Activated CD4-positive, CD25-positive, alpha-beta regulatory T cell treated with anti-CD3 and anti-CD28 coated beads, Interleukin-2, amount 50 U/mL, for 72 hours (primary cell): ENCODE results near the gene GRIK3.

Source experiments
- DNase-seq: peaks from one replicate; pipeline ENCODE4 v3.0.0; 2021

The GRIK3 gene

GRCh38 chr1:37042506-37042905 is 8.2 kb upstream of the GRIK3 start:
- DNase-seq: no peak

GRCh38 chr1:37041483-37041882 is 7.2 kb upstream of the GRIK3 start:
- DNase-seq: no peak

- no peak for DNase-seq
These were observed 6.5 kb upstream of the GRIK3 start for GRCh38 chr1:37040773-37041172.

GRCh38 chr1:37040261-37040660 is 5.9 kb upstream of the GRIK3 start:
- DNase-seq: no peak

GRCh38 chr1:37038227-37039093 is 4.1 kb upstream of the GRIK3 start:
- DNase-seq: no peak

GRCh38 chr1:37037690-37038089 is 3.4 kb upstream of the GRIK3 start:
- no peak for DNase-seq

- no peak for DNase-seq
These were observed 2.3 kb upstream of the GRIK3 start for GRCh38 chr1:37036667-37037053.

- no peak for DNase-seq
These were observed 1.7 kb upstream of the GRIK3 start for GRCh38 chr1:37035796-37036666.

- DNase-seq: no peak
These were observed 838 bp upstream of the GRIK3 start for GRCh38 chr1:37035014-37035691.

GRCh38 chr1:37033355-37034101 is 787 bp downstream of the GRIK3 start:
- DNase-seq: no peak

GRCh38 chr1:37032660-37033354 is 1.5 kb downstream of the GRIK3 start:
- no peak for DNase-seq

GRCh38 chr1:37031871-37032270 is 2.4 kb downstream of the GRIK3 start:
- no peak for DNase-seq

GRCh38 chr1:37031429-37031828 is 2.9 kb downstream of the GRIK3 start:
- no peak for DNase-seq

- DNase-seq: no peak
These were observed 5.2 kb downstream of the GRIK3 start for GRCh38 chr1:37028981-37029617.

GRCh38 chr1:37021502-37021901 is 12.8 kb downstream of the GRIK3 start:
- DNase-seq: no peak

- no peak for DNase-seq
These were observed 13.6 kb downstream of the GRIK3 start for GRCh38 chr1:37020653-37021277.

- no peak for DNase-seq
These were observed 15.8 kb downstream of the GRIK3 start for GRCh38 chr1:37018510-37018909.

- DNase-seq: no peak
These were observed 16.6 kb downstream of the GRIK3 start for GRCh38 chr1:37017720-37018119.

GRCh38 chr1:37016121-37016520 is 18.2 kb downstream of the GRIK3 start:
- no peak for DNase-seq

- no peak for DNase-seq
These were observed 18.6 kb downstream of the GRIK3 start for GRCh38 chr1:37015713-37016112.

GRCh38 chr1:37012226-37012625 is 22.1 kb downstream of the GRIK3 start:
- DNase-seq: no peak
